GM23248 (cell line): ENCODE measurements around the gene PCDHGC3. TPM values are rescaled to one million over a fixed set of nuclear protein-coding genes. Genes with fewer than 3 reads are reported as not detected.
A peak's percentile ranks its signal among the peaks of the same experiment; 100 is the strongest.

Experiments
- DNase-seq: peaks from one replicate; pipeline ENCODE4 v3.0.0-alpha.2; 2015
- H2AFZ ChIP-seq: fragments of 200-600 bp; sonication (generic); 2 replicates; pipeline ENCODE4 v1.6.1; 2016; ENCODE audit warnings: antibody characterized with exemption
- H3F3A ChIP-seq: fragments of 200-600 bp; sonication (generic); 2 replicates; pipeline ENCODE4 v1.6.1; 2016; ENCODE audit warnings: mild to moderate bottlenecking, antibody characterized with exemption, mixed run types; ENCODE audit not compliant: insufficient read depth
- H3K27ac ChIP-seq: fragments of 200-600 bp; sonication (generic); 2 replicates; pipeline ENCODE4 v1.5.1; 2016; ENCODE audit warnings: mild to moderate bottlenecking
- H3K27me3 ChIP-seq: fragments of 200-600 bp; sonication (generic); replicated peaks from 2 replicates; pipeline ENCODE4 v1.6.1; 2016; ENCODE audit warnings: mild to moderate bottlenecking; ENCODE audit not compliant: insufficient read depth
- H3K36me3 ChIP-seq: fragments of 200-600 bp; sonication (generic); 2 replicates; pipeline ENCODE4 v1.6.1; 2016; ENCODE audit warnings: low read depth, mild to moderate bottlenecking
- H3K4me1 ChIP-seq: fragments of 200-600 bp; sonication (generic); 2 replicates; pipeline ENCODE4 v1.6.1; 2016; ENCODE audit warnings: mild to moderate bottlenecking; ENCODE audit not compliant: insufficient read depth
- H3K4me2 ChIP-seq: fragments of 200-600 bp; sonication (generic); one replicate; pipeline ENCODE4 v1.6.1; 2016; ENCODE audit warnings: mild to moderate bottlenecking; ENCODE audit not compliant: unreplicated experiment
- H3K4me3 ChIP-seq: fragments of 200-600 bp; sonication (generic); 2 replicates; pipeline ENCODE4 v1.5.1; 2016; ENCODE audit warnings: mild to moderate bottlenecking
- H3K79me2 ChIP-seq: fragments of 200-600 bp; sonication (generic); 2 replicates; pipeline ENCODE4 v1.6.1; 2016; ENCODE audit warnings: mild to moderate bottlenecking; ENCODE audit not compliant: insufficient read depth
- H3K9ac ChIP-seq: fragments of 200-600 bp; sonication (generic); 2 replicates; pipeline ENCODE4 v1.6.1; 2016; ENCODE audit warnings: mild to moderate bottlenecking
- H3K9me2 ChIP-seq: fragments of 200-600 bp; sonication (generic); 2 replicates; pipeline ENCODE4 v1.6.1; 2016; ENCODE audit warnings: mixed run types, mild to moderate bottlenecking, moderate library complexity; ENCODE audit not compliant: insufficient read depth
- H3K9me3 ChIP-seq: fragments of 200-600 bp; sonication (generic); one replicate; pipeline ENCODE4 v1.6.1; 2017; ENCODE audit warnings: low read depth
- H4K20me1 ChIP-seq: fragments of 200-600 bp; sonication (generic); 2 replicates; pipeline ENCODE4 v1.6.0; 2016; ENCODE audit not compliant: insufficient read depth
- EZH2 ChIP-seq: fragments of 200-600 bp; sonication (generic); IDR thresholded peaks from 2 replicates; pipeline ENCODE4 v1.6.1; 2018; ENCODE audit warnings: antibody characterized with exemption, mild to moderate bottlenecking; ENCODE audit not compliant: insufficient read depth, poor library complexity, severe bottlenecking
- EZH2phosphoT487 ChIP-seq: fragments of 200-600 bp; sonication (generic); IDR thresholded peaks from 2 replicates; pipeline ENCODE4 v1.6.1; 2018; ENCODE audit warnings: antibody characterized with exemption, moderate library complexity, mild to moderate bottlenecking, low read depth; ENCODE audit not compliant: insufficient read depth
- WGBS, 2 experiments: methylation state at CpG; one replicate each; pipeline ENCODE4 v1.1.6; 2015 to 2017; ENCODE audit warnings: low lambda C conversion rate in 2 of 2, low coverage in 1 of 2; ENCODE audit errors: missing lambda C conversion rate in 2 of 2; 5-methylcytosine and 5-hydroxymethylcytosine counted together
- in situ Hi-C: fragments of 300-500 bp; cut with MboI; formaldehyde crosslinking; loops from 2 replicates; pipeline ENCODE4 v1.15.0; 2020
- polyA plus RNA-seq: library from polyadenylated mRNA; unstranded; fragments of >200 nt; fragmentation: Nextera tagmentation; extraction: Ambion mirVana; gene quantifications from 2 replicates; pipeline ENCODE4 v1.2.1, GENCODE V29; 2016
- total RNA-seq: library from RNA; depleted of rRNA; stranded (reverse); fragments of >200 nt; shearing (Covaris generic); gene quantifications from 2 replicates; pipeline ENCODE4 v1.2.3, GENCODE V29; 2014

PCDHGC3 gene
- total and polyA plus RNA-seq, 2 experiments from 2014 or later: 44.6 to 74.4 TPM

DNA sequence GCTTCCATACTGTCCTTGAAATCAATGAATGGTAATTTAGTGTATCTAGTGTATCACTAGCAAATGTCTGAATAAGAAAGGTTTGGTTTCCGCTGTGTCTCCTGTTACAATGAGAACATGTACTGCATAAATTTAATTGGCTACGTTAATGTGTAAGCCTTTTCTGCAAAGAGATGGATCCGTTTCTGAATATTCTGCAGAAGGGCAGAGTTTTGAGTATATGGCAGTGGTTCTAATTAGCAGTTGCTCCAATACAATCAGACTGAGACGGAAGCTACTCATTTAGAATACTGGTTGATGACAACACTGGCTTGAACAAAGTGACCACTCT is 8.5 kb downstream of the PCDHGC3 start:
- in situ Hi-C loops: no loop called here
- Histone ChIP-seq H3K27ac (no peak overlapping the region), H3K4me2 (peak overlapping the region; percentile 86), H3F3A (peaks cover 20% of the 10 kb centered on the region), H3K27me3 (no peaks in the 10 kb centered on the region), H3K9me3 (no peaks in the 10 kb centered on the region), H3K9me2 (no peaks in the 10 kb centered on the region), H3K79me2 (peaks cover 88% of the 10 kb centered on the region), H4K20me1 (0 out of 2 replicates have a peak, but pooled peaks cover 3% of the 10 kb centered on the region), H3K4me1 (peaks cover 35% of the 10 kb centered on the region), H3K9ac (peak overlapping the region; percentile 49), H3K4me3 (peak overlapping the region; percentile 67), H2AFZ (peak overlapping the region; percentile 32; the same call in 1 of the 2 replicates), H3K36me3 (no peaks in the 10 kb centered on the region)
- WGBS, 2 experiments: 7 to 19% methylated on average over 4 of the region's 4 CpGs
- TF ChIP-seq EZH2: no peak
- no peak for TF ChIP-seq EZH2phosphoT487
- no peak for DNase-seq

GRCh38 chr5:141484641-141485311 is 9.0 kb downstream of the PCDHGC3 start, which contains the start of gene PCDHGC4:
PCDHGC4 (plus strand) TSS chr5:141485030; CDS start chr5:141485174, 144 bp downstream.
- peak; percentile 51 for DNase-seq
- Histone ChIP-seq H3K4me2 (peak within 1 kb of the TSS; percentile 86), H3K27ac (no peak within 1 kb of the TSS), H3K27me3 (no peaks in the 10 kb centered on the region), H3K9ac (peak within 1 kb of the TSS; percentile 49), H3K79me2 (peaks cover 86% of the 10 kb centered on the region), H3K36me3 (no peaks in the 10 kb centered on the region), H3K4me1 (peaks cover 35% of the 10 kb centered on the region), H3K9me2 (no peaks in the 10 kb centered on the region), H3F3A (peaks cover 25% of the 10 kb centered on the region), H3K9me3 (no peaks in the 10 kb centered on the region), H2AFZ (peak within 1 kb of the TSS; percentile 32; the same call in 1 of the 2 replicates), H4K20me1 (0 out of 2 replicates have a peak, but pooled peaks cover 3% of the 10 kb centered on the region), H3K4me3 (peak within 1 kb of the TSS; percentile 67)
- WGBS, 2 experiments: 7 to 13% methylated on average over 39 of the region's 39 CpGs
- TF ChIP-seq EZH2phosphoT487: no peak
- TF ChIP-seq EZH2: no peak
- in situ Hi-C loops: no loop called here

- peak; percentile 33 for DNase-seq
- H3K27me3 ChIP-seq: no peaks in the 10 kb centered on the region
- TF ChIP-seq EZH2 (no peak), EZH2phosphoT487 (no peak)
- H3K4me2 ChIP-seq: peak overlapping the region; percentile 86
- H3K4me1 ChIP-seq: peaks cover 40% of the 10 kb centered on the region
- H3K9me3 ChIP-seq: no peaks in the 10 kb centered on the region
- H3K79me2 ChIP-seq: peaks cover 86% of the 10 kb centered on the region
- peaks cover 32% of the 10 kb centered on the region for H3F3A ChIP-seq
- no peaks in the 10 kb centered on the region for H3K9me2 ChIP-seq
- H2AFZ ChIP-seq: no peak overlapping the region
- peak overlapping the region; percentile 49 for H3K9ac ChIP-seq
- H3K27ac ChIP-seq: no peak overlapping the region
- in situ Hi-C loops: no loop called here
- H4K20me1 ChIP-seq: 0 out of 2 replicates have a peak, but pooled peaks cover 3% of the 10 kb centered on the region
- H3K4me3 ChIP-seq: peak overlapping the region; percentile 67
- no peaks in the 10 kb centered on the region for H3K36me3 ChIP-seq
- 50 to 54% methylated on average over 38 of the region's 38 CpGs for WGBS, 2 experiments
Observed at GRCh38 chr5:141485321-141486055, 9.7 kb downstream of the PCDHGC3 start.

DNA sequence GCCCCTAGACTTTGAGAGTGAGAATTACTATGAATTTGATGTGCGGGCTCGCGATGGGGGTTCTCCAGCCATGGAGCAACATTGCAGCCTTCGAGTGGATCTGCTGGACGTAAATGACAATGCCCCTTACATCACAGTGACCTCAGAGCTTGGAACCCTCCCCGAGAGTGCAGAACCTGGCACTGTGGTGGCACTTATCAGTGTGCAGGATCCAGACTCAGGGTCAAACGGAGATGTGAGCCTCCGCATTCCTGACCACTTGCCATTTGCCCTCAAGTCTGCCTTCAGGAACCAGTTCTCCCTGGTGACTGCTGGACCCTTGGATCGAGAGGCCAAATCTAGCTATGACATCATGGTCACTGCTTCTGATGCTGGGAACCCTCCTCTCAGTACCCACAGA is 10.3 kb downstream of the PCDHGC3 start:
- Histone ChIP-seq H3K9me2 (no peaks in the 10 kb centered on the region), H3K27me3 (no peaks in the 10 kb centered on the region), H3K27ac (no peak overlapping the region), H3K4me3 (no peak overlapping the region), H3K4me1 (peaks cover 40% of the 10 kb centered on the region), H3K9ac (no peak overlapping the region), H3F3A (peaks cover 36% of the 10 kb centered on the region), H3K36me3 (no peaks in the 10 kb centered on the region), H2AFZ (no peak overlapping the region), H4K20me1 (no peaks in the 10 kb centered on the region), H3K4me2 (no peak overlapping the region), H3K79me2 (peaks cover 86% of the 10 kb centered on the region), H3K9me3 (no peaks in the 10 kb centered on the region)
- TF ChIP-seq EZH2: no peak
- no peak for TF ChIP-seq EZH2phosphoT487
- in situ Hi-C loops: no loop called here
- 94 to 96% methylated on average over 9 of the region's 9 CpGs for WGBS, 2 experiments
- DNase-seq: no peak
